K562 (cell line): ENCODE measurements around the gene IDUA. TPM values are rescaled to one million over a fixed set of nuclear protein-coding genes. Genes with fewer than 3 reads are reported as not detected.

Source experiments
- MEIS2 ChIP-seq: fragments of 450-650 bp; IDR thresholded peaks from 2 replicates; pipeline ENCODE4 v1.6.1; 2014; ENCODE audit warnings: mild to moderate bottlenecking; ENCODE audit not compliant: partially characterized antibody
- MXI1 ChIP-seq: IDR thresholded peaks from 2 replicates; pipeline ENCODE4 v1.6.1; 2011; ENCODE audit warnings: low read depth, mild to moderate bottlenecking, improper control_type of control experiment, low read length
- NUFIP1 ChIP-seq: fragments of 450-650 bp; IDR thresholded peaks from 2 replicates; pipeline ENCODE4 v1.6.1; 2018; ENCODE audit not compliant: partially characterized antibody
- PCBP1 ChIP-seq: fragments of 200-400 bp; formaldehyde crosslinking; IDR thresholded peaks from 2 replicates; pipeline ENCODE4 v1.6.1; 2018; ENCODE audit warnings: mild to moderate bottlenecking, low read depth, low read length; ENCODE audit not compliant: poor library complexity, severe bottlenecking
- RAD51 ChIP-seq: fragments of 450-650 bp; IDR thresholded peaks from 2 replicates; pipeline ENCODE4 v1.7.1; 2016; ENCODE audit warnings: low read depth, mild to moderate bottlenecking, borderline replicate concordance
- TGIF2 ChIP-seq: sonication (generic); formaldehyde crosslinking; IDR thresholded peaks from 2 replicates; pipeline ENCODE4 v1.8.1; 2022; ENCODE audit warnings: mild to moderate bottlenecking, missing genetic modification reagents, moderate library complexity
- TOE1 ChIP-seq, 2 experiments: fragments of 450-650 bp in 1 of 2; sonication (generic) in 1 of 2; formaldehyde crosslinking in 1 of 2; IDR thresholded peaks; 2 replicates each; pipeline versions ENCODE4 v1.7.1 to v1.8.0; 2016 to 2022; ENCODE audit warnings: borderline replicate concordance in 2 of 2, mild to moderate bottlenecking in 2 of 2, antibody characterized with exemption in 1 of 2, inconsistent platforms in 1 of 2, low read depth in 1 of 2, missing genetic modification reagents in 1 of 2, moderate library complexity in 1 of 2
- ZBTB11 ChIP-seq, 3 experiments: fragments of 200-800 bp in 1 of 3; fragments of 250-450 bp in 1 of 3; fragments of 450-650 bp in 1 of 3; sonication (Bioruptor Pico) in 1 of 3; sonication (Bioruptor generic) in 1 of 3; formaldehyde crosslinking in 1 of 3; IDR thresholded peaks; 2 replicates each; pipeline versions ENCODE4 v1.6.1 to v1.8.0; 2016 to 2022; ENCODE audit warnings: mild to moderate bottlenecking in 2 of 3, missing genetic modification characterization in 2 of 3, missing compliant biosample characterization in 1 of 3, moderate library complexity in 1 of 3
- ZBTB40 ChIP-seq, 2 experiments: fragments of 450-650 bp in 1 of 2; sonication (generic) in 1 of 2; formaldehyde crosslinking in 1 of 2; IDR thresholded peaks; 2 replicates each; pipeline versions ENCODE4 v1.7.1 to v1.9.0; 2016 to 2022; ENCODE audit warnings: inconsistent platforms in 1 of 2, mild to moderate bottlenecking in 1 of 2, missing genetic modification reagents in 1 of 2
- ZC3H4 ChIP-seq: sonication (generic); formaldehyde crosslinking; IDR thresholded peaks from 2 replicates; pipeline ENCODE4 v1.9.0; 2021; ENCODE audit warnings: missing genetic modification reagents, borderline replicate concordance
- ZFP30 ChIP-seq: fragments of 250-450 bp; sonication (Bioruptor Pico); IDR thresholded peaks from 2 replicates; pipeline ENCODE4 v1.8.0; 2022; ENCODE audit warnings: moderate library complexity, mild to moderate bottlenecking, inconsistent platforms, borderline replicate concordance
- ZNF431 ChIP-seq: sonication (generic); formaldehyde crosslinking; IDR thresholded peaks from 2 replicates; pipeline ENCODE4 v1.8.0; 2022; ENCODE audit warnings: mild to moderate bottlenecking, missing genetic modification reagents
- ZSCAN29 ChIP-seq: fragments of 450-650 bp; IDR thresholded peaks from 2 replicates; pipeline ENCODE4 v1.6.1; 2017
- polyA plus RNA-seq, 8 experiments: library from polyadenylated mRNA; depleted of rRNA in 4 of 8; stranded (reverse) in 5 of 8; unstranded in 3 of 8; fragments of >200 nt; fragmentation: Nextera tagmentation in 2 of 8; fragmentation: Illumina TruSeq in 1 of 8; extraction: Ambion mirVana in 2 of 8; extraction: Trizol in 1 of 8; gene quantifications; 2 replicates each; pipeline versions ENCODE4 v1.2.1 to v1.2.3, GENCODE V29; 2011 to 2014; ENCODE audit warnings: inconsistent platforms in 1 of 8, missing spikeins in 1 of 8
- total RNA-seq, 7 experiments: library from RNA; depleted of rRNA in 6 of 7; stranded (reverse); fragments of >200 nt in 6 of 7; fragmentation: Illumina TruSeq in 2 of 7; extraction: Trizol in 2 of 7; gene quantifications; 2 replicates each; pipeline versions ENCODE4 v1.2.1 to v1.2.3, GENCODE V29; 2011 to 2021; ENCODE audit warnings: low replicate concordance in 1 of 7

IDUA gene
- total and polyA plus RNA-seq, 9 of the 15 experiments (the other 6 are each of a cell fraction or from before 2014, with no cell fraction given): 0.04 to 16.1 (median 1.2) TPM

GRCh38 chr4:993111-994029 is 6.5 kb downstream of the IDUA start, which contains the start of gene SLC26A1 (continued):
- TF ChIP-seq ZBTB11 (CRISPR knock-in tag; IDR thresholded peaks at IDR 0.05) (no peak), PCBP1 (no peak), ZSCAN29 (no peak), ZBTB40 (IDR thresholded peaks at IDR 0.05) (no peak), ZBTB40 (CRISPR knock-in tag; IDR thresholded peaks at IDR 0.05) (no peak), MEIS2 (no peak), TOE1 (IDR thresholded peaks at IDR 0.05; ENCODE audit: borderline replicate concordance) (no peak), TOE1 (CRISPR knock-in tag; IDR thresholded peaks at IDR 0.05; ENCODE audit: borderline replicate concordance, low read depth) (no peak), ZNF431 (CRISPR knock-in tag) (no peak), ZC3H4 (0 out of 2 replicates have a peak, but pooled peaks have one; percentile 16), TGIF2 (CRISPR knock-in tag) (no peak), MXI1 (no peak), RAD51 (no peak), ZFP30 (no peak), NUFIP1 (no peak)
